Activated CD8-positive, alpha-beta memory T cell treated with anti-CD3 and anti-CD28 coated beads, Interleukin-2, amount 50 U/mL, for 24 hours (primary cell): Measurements from ENCODE around the gene CCDC152.

ENCODE experiments used
- DNase-seq: peaks from one replicate; pipeline ENCODE4 v3.0.0-alpha.2; 2020; ENCODE audit errors: extremely low read depth

The CCDC152 gene

GRCh38 chr5:42851481-42851880 lies 94.9 kb downstream of the CCDC152 start:
- no peak for DNase-seq
